Iris pigment epithelial cell (primary cell): Measurements from ENCODE around the gene MAJIN.
A peak's percentile ranks its signal among the peaks of the same experiment; 100 is the strongest.
"Not testable (repeated sequence)": the region's sequence is repeated elsewhere in the genome, so short reads cannot be mapped to it uniquely, and the experiment has no call there.

Experiments used
- DNase-seq: peaks from one replicate; pipeline ENCODE4 v3.0.0-alpha.2; 2011; ENCODE audit warnings: low read depth

The MAJIN gene

GRCh38 chr11:64990222-64990923 is 18.5 kb upstream of the MAJIN start:
- peak; percentile 44 for DNase-seq

DNA sequence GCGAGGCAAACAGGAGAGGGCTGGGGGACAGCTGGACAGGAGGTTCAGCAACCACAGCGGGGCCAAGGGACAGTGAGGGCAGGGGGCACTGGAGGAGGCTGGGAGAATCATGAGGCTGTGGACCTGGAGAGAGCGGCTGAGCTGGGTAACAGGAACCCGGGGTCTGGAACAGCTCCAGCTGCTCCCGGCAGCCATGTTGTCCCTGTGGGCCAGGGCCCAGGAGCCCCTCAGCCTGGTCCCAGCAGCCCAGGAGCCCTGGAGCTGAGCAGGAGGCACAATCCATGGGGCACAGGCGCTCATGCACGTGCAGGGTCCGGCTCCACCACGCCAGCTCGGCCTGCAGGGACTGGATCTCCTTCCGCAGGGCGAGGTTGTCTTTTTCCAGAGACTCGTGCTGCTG is 17.5 kb upstream of the MAJIN start:
- DNase-seq: no peak

DNA sequence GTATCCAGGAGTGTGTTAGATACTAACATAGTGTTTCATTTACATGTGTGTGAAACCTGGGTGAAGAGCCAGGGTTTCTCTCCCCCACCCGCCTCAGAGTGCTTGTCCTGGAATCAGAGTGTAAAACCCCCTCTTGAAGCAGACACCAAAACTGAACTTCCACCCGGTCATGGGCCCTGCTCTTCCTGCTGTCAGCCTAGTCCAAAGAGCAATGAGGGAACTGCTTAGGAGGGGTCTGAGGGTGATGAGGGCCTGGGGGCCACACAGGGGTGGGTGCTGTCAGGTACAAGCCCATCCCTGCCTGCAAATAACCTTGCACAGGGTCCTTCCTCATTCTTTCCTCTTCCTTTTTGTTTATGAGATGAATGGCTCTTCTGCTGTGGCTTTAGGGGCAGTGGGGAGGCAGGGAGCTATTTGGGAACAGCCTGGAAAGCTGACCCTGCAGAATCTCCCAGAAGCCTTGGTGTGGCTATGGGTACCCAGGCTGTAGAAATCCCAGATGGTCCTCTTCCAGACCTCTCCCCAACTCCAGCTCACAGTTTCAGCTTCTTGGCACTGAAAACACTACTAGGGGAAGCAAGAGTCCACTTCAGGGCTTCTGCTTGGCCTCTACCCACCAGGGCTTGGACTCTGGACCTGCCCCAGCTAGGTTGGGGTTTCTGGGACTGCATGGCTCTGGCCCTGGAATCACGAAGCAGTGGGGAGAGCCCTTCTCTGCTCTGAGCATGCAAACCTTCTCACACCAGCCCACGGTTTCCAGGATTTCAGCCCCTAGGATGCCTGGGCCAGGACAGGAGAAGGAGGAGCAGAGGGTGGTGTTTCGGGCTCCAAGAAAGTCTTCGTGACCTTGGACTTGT is 16.3 kb upstream of the MAJIN start:
- DNase-seq: no peak

- not testable (repeated sequence) for DNase-seq
Observed at GRCh38 chr11:64983339-64983738, 11.4 kb upstream of the MAJIN start.

DNA sequence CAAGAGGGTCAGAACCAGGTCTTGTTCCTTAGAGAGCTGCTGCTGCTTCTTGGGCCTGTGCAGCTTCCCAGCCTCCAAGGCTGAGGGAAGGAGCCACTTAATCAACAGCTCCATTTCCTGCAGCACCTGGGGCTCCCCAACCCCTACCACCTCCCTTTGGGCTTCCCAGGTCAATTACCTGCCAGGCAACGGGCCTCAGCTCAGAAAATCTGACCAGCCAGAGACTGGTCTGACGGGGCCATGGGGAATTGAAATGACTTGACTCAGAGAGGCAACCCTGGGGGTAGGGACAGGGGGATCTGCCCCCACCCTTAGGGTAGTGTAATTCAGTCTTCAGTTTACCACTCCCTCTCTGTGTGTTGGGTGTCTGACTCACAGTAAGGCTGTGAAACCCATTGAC is 4.7 kb upstream of the MAJIN start:
- no peak for DNase-seq

- DNase-seq: no peak
Observed at GRCh38 chr11:64974124-64974523, 2.2 kb upstream of the MAJIN start.

DNA sequence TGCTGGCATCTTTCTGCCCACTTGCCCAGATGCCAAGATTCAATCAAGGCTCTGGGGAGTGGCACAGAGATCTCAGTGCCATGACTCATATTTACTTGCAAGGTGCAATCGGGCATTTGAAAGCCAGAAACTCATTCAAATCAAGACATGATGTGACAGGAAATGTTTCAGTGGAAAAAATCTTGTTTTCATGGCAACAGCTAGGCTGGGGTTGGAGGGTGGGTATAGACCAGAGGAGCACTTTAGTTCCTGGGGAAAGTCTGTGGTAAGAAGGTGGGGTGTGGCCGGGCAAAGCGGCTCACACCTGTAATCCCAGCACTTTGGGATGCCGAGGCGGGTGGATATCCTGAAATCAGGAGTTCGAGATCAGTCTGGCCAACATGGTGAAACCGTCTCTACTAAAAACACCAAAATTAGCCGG is 1.2 kb downstream of the MAJIN start:
- no peak for DNase-seq

DNA sequence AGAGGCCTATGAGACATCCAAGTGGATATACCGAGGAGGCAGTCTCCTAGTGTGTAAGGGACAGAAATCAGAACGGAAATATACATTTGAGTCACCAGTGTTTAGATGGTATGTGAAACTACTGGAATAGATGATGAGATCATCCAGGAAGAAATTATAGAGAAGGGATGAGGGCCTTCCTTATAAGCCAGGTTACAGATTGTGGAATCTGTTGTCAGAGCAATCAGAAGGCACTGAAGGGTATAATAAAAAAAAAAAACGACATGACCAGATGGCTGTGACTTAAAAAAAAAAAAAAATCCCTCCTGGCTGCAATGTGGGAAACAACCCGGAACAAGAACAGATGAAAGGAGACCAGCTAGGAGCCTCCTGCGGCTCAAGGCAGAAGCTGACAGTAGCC is 2.7 kb downstream of the MAJIN start:
- peak; percentile 47 for DNase-seq

DNA sequence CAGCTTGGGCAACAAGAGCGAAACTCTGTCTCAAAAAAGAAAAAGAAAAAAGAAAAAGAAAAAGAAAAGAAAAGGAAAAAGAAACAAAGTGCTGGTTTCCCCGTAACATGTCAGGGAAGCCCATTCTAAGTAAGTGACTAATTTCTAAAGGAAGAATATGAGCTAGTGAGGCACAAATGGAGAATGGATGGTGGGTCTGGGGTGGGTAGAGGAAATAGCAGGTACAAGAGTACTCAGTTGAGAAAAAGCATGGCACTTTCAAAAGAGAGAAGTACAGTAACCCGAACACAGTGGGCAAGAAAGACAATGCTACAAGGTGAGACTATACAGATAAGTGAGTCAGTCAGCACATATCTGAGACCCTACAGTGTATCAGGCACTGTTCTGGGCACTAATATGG is 4.5 kb downstream of the MAJIN start:
- no peak for DNase-seq

- DNase-seq: no peak
Observed at GRCh38 chr11:64963072-64963631, 8.8 kb downstream of the MAJIN start.

- no peak for DNase-seq
Observed at GRCh38 chr11:64960719-64961118, 11.2 kb downstream of the MAJIN start.

GRCh38 chr11:64959498-64959897 is 12.4 kb downstream of the MAJIN start:
- DNase-seq: no peak

DNA sequence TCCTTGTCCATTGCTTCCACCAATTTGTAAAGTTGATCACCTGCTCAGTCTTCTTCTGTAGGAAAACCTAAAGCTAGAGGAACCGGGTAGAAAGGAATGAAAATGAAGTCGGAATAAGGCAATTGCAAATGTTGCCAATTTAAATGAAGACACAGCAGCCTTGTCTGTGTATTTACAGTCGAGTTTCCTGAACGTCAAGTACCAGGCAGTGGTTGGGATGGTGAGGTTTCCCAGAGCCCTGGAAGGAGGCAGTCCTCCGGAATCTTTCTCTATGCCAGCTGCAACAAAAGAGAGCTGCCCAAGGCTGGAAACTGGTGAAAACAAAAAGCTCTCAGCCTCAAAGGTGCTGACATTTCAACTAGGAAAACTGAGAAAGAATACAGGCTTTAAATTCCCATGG is 17.7 kb downstream of the MAJIN start:
- no peak for DNase-seq

DNA sequence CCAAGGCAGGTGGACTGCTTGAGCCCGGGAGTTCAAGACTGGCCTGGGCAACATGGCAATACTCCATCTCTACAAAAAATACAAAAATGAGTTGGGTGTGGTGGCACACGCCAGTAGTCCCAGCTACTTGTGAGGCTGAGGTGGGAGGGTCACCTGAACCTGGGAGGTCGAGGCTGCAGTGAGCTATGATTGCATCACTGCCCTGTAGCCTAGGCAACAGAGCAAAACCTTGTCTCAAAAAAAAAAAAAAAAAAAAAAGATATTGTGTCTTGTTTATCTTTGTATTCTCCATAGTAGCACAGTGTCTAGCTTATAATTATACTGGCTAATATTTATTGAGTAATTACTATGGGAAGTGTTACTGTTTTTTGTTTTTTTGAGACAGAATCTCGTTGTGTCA is 20.4 kb downstream of the MAJIN start:
- no peak for DNase-seq

- peak; percentile 15 for DNase-seq
Observed at GRCh38 chr11:64947208-64947814, 24.6 kb downstream of the MAJIN start.

DNA sequence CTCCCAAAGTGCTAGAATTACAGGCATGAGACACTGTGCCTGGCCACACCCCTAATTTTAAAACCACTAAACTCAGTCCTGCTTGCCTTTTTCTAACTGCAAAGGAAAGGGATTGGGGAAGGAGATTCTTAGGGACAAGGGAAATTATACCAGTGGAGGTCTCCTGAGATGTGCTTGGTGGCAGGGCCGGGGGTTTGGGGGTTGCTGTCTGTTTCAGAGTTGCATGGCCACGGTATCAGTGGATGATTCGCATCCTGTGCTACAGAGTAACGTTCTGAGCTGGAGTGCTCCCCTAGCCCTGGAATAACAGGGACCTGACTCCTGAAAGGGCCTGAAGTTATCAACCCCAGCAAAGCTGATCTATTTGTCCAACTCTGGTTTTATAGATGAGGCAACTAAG is 35.4 kb downstream of the MAJIN start:
- DNase-seq: no peak

DNA sequence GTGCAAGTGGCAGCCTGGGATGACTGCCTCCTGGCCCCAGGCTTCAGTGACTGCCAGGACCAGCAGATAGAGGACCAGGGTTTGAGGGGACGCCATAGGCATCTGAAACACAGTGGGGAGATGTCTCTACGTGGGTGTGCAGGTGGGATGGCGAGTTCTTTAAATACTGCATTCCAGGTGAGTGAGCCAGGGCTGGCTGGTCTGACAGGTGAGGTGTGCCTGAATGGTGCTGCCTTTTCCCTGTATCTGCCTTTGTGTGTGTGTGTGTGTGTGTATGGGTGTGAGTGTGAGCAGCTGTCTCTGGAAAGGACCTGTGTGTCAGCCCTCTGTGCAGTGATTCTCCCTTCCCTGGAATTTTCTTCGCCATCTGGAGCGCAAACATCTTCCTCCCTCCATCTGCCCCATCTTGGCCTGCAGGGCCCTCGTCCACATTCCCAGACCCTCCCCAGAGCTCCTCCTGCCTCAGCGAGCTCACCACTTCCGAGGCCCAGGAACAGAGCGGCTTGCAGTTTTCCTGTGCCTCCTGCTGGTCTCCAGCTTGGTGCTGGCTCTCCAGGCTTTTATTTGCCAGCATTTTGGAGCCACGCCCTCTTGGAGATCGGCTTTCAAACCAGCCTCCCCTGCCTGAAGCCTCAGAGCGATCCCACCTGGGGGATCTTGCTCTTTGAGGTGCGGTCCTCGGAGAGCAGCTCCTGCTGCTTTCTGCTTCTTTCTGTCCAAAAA is 36.4 kb downstream of the MAJIN start, which contains the start of gene GPHA2:
TSS of gene GPHA2 (minus strand) at position 535 of the 723 bp plus-strand sequence. CDS start at position 102, 433 bp downstream.
- DNase-seq: peak; percentile 16

DNA sequence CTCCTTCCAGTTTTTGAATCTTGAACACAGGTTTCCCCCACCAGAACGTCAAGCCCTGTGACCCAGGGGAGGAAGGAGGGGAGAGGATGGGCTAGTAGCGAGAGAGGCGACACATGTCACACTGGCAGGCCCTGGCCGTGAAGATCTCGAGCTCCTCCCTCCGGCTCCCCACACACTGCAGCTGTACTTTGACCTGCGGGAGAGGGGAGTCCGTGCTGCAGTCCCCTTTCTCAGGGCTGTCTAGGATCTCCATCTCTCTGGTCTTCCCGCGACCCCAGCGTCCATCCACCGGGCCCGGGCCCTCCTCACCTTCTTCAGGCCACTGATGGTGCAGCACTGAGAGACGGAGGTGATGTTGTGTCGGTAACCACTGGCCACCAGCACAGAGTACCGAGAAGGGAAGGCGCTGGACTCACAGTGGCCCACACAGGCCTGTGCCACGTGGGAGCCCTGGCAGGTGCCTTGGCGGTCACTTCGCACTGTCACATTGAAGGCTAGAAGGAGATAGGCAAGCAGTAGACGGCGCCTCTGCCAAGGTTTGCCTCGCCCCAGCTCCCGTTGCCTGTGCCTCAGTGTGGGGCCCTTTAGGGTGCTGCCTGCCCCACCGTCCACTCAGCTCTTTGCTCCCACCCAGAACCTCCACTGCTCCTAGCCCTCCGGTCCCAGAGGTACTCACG is 37.1 kb downstream of the MAJIN start:
- no peak for DNase-seq

GRCh38 chr11:64933935-64934681 is 37.8 kb downstream of the MAJIN start:
- DNase-seq: no peak

- DNase-seq: no peak
Observed at GRCh38 chr11:64933213-64933934, 38.5 kb downstream of the MAJIN start.
